Measurements from ENCODE around the gene CORIN.
"Not testable (repeated sequence)": the region's sequence is repeated elsewhere in the genome, so short reads cannot be mapped to it uniquely, and the experiment has no call there.

CORIN gene

GRCh38 chr4:47720787-47721186 lies 117.1 kb downstream of the CORIN start:
- no peak for DNase-seq

- peak; percentile 46 for DNase-seq
These were observed 118.3 kb downstream of the CORIN start for GRCh38 chr4:47719576-47719975.

GRCh38 chr4:47718696-47719095 lies 119.2 kb downstream of the CORIN start:
- peak; percentile 55 for DNase-seq

DNA sequence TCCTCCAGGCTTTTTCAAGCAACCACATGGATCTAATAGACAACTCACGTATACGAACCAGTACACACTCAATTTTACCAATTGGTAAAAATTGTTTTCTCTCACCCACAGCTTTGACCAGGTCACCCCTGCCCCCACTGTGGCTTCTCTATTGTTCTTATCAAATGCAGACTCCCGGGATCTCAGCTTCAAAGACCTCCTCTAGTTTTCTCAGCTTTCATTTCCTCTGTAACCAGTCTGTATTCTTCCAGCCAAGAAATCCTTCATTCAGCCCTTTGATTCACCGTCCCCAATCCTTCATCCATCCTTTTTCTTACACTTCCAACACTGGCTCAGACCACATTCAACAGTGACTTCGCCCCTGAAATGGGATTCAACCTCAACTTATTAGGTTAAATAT lies 120.7 kb downstream of the CORIN start:
- DNase-seq, result no peak

DNA sequence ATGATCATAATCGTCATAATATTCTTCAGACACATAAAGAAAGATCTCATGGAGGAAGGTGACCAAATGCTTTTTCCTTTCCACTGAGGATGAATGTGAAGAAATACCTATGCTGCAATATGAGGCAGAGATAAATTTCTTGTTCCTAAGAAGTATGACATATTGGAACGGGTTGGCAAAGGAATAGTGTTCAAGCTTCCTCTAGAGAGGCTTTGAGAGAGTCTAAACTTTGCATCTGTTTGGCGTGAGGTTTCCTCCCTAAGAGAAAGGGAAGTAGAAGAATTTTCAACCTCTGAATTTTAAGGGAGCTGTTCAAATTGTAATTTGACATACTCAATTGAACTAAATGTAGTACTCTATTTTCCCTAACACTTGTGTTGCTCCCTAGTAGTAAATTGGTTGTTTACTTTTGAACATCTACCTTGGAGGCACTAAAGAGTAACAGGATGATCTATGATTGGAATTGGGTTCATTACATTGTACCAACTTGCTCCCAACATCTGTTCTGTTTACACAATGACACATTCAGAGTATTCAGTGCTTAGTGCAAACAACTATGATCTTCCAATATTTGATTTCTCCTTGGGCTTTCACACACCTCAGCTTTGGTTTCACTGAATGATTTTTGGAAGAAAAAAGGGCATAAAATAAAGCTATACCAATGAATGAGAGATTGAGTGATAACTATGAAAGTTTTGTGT lies 122.0 kb downstream of the CORIN start:
- no peak for DNase-seq

DNA sequence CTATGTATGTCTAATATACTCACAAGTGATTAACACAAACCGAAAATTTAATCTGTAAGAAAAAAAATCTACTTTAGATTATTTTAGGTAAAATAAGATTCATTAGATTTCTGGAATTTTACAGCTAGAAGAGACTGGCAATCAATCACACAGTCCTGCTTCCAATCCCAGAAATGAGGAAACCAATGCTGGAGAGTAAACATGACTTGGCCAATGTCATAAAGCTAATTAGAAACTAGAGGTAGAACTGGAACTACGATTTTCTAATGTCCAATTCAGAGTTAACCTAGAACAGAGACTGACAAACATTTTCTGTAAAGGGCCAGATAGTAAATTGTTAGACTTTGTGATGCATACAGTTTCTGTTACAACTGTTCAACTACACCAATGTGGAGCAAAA lies 123.6 kb downstream of the CORIN start:
- no peak for DNase-seq

- DNase-seq, result no peak
These were observed 124.6 kb downstream of the CORIN start for GRCh38 chr4:47713129-47713834.

DNA sequence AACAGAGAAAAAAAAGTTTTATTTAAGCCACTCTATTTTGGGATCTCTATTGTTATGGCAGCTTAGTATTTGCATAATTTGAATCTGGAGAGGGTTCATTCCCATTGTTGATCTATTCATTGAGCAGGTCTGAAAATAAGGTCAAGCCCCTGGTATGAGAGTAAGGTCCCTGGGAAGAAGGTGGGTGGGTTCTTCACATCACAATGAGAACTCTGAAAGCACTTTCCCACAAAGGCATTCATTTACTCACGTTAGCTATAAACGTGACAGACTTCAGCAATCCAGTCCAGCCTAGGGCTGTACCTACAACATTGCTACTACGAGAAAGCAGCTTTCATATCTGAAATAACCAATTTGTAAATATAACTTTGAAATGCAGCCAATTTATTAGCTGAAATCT lies 126.2 kb downstream of the CORIN start:
- no peak for DNase-seq

DNA sequence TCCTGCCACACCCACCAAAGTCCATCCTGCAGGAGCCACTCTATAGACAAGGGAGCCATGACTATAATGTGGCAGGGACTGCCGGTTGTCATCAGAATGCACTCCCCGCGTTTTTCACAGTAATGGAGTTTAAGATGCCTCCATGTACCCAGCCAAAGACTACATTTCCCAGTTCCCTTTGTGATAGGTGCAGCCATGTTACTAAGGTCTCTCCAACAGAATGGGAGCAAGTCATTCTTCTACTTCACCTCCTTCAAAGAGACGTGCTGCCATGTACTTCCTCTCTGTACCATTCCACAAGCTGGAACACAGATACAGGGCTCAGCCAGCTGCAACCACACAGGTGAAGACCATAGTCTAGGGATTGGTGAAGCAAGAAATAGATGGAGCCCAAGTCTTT lies 126.7 kb downstream of the CORIN start:
- DNase-seq, result no peak

DNA sequence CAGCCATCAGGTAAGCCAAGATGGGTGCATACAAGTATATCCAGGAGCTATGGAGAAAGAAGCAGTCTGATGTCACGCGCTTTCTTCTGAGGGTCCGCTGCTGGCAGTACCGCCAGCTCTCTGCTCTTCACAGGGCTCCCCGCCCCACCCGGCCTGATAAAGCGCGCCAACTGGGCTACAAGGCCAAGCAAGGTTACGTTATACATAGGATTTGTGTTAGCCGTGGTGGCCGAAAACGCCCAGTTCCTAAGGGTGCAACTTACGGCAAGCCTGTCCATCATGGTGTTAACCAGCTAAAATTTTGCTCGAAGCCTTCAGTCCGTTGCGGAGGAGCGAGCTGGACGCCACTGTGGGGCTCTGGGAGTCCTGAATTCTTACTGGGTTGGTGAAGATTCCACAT lies 131.5 kb downstream of the CORIN start:
- DNase-seq, result not testable (repeated sequence)

DNA sequence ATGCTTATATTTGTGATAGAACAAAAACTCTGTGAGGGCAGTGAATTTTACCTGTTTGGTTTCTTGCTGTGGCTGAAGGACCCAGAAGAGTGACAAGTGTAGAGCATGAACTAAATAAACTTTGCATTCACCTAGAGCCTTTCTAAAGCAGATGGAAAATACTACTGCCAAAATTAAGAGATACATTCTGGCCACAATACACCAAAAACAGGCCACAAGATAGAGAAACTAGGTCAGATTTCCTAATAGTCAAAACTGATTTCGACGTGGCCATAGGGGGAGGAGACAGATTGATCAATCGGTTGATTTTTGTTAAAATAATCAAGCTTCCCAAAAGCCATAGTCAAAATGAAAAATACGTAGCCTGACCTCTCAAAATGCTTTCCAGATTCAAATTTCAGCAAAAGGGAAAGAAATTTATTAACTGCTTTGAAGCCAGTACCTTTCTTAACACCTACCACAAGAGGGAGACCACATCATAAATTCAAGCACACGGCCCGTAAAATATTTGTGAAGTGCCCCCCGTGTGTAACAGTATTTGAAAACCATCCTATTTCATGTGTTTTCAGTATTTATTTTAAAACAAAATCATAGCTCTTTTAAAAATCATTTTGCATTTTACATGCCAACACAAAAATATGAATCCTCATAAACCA lies 132.4 kb downstream of the CORIN start:
- DNase-seq, result peak; percentile 57

DNA sequence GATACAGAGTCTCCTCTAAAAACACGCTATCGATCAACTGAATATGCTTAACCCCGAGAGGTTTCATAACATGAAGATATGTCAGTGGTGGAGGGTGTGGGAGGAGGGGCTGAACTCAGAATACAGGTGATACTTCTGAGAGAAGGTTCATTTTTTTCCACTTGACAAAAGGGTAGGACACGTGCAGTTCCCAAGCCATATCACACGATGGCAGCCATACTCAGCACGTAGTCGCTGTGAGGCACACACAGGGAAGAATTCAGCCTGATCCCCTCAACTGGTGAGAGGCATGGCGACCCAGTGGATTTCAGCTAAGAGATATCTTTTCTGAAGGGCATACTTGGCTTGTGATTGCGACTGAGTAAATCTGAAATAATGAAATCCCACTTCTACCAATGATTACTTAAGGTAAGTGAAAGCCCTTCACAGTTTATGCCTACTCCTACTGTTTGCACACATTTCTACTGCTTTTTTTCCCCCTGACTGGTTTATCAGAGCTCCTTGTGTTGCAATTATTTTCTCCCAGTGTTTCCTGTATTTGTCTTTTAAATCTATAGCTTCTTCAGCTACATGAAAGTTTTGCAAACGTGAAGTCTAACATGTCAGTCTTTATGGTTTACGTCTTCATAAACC lies 133.1 kb downstream of the CORIN start:
- DNase-seq, result peak; percentile 71

DNA sequence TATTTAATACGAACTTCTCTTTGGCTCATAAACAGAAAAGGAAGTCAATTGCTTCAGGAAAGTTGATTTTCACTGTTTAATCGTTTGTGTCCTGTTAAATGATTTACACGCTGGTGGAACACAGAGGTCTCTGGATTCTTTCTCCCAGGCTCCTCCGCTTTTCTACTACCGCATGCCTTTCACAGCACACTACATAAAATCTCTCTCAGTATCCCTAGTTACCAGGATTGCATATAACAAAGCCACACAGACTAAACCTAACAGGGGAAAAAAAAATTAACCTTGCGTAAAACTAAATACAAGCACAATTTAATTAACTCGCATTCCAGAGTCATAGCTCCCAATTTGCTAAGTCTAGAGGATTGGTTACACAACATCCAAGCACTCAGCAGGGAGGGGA lies 133.9 kb downstream of the CORIN start:
- no peak for DNase-seq

GRCh38 chr4:47703008-47703407 lies 134.9 kb downstream of the CORIN start:
- DNase-seq, result no peak

GRCh38 chr4:47701286-47701685 lies 136.6 kb downstream of the CORIN start:
- no peak for DNase-seq

- no peak for DNase-seq
These were observed 139.0 kb downstream of the CORIN start for GRCh38 chr4:47698837-47699236.

DNA sequence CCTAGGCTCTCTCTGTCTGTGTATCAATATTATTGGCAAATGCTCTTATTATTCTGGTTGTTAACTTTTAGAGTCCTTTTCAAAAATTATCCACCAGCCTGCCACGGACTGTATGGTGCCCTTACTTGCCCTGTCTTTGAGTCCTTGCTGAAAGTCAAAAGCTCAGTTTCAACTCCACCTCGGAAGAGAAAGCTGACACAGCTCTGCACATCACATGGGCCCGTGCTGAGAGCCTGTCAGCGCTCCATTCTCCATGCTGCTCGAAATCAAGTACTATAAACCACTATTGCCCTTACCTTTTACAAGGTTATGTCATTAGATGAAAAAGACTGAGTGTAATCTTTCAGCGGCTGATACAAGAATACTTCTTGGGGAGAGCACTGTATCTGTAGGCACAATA lies 141.0 kb downstream of the CORIN start:
- no peak for DNase-seq

DNA sequence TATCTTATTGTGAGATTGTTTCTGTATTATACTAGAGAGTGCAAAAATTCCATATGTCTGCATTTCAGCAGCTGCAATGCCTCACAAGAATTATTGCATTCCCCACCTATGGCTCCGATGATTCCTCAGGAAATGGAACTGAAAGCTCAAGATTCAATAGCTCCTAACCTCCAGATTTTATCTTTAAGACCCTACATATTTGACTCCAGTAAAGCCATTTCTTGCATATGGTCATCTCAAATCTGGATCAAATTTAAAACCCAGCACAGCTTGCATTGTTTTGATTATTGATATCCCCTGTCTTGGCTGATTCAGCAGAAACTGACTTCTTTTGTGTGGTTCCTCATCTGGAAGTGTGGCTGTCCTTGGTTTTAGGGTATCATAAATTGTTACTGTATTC lies 142.6 kb downstream of the CORIN start:
- no peak for DNase-seq

DNA sequence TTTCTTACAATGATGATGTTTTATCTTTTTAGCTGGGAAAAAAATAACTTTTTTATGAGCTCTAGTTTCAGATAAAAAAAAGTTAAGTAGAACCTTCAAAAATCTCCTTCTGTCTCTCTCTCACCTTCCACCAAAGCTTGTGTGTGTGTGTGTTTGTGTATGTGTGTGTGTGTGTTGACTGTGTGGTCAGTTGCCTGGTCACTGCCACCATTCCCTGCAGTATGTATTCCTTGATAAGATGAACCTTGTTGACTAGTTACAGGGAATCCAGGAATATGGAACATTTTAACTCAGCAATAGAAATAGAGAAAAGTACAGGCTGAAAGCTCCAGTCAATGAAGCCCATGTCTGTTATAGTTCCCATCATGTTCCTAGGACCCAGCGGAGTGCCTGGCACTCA lies 143.5 kb downstream of the CORIN start:
- no peak for DNase-seq

DNA sequence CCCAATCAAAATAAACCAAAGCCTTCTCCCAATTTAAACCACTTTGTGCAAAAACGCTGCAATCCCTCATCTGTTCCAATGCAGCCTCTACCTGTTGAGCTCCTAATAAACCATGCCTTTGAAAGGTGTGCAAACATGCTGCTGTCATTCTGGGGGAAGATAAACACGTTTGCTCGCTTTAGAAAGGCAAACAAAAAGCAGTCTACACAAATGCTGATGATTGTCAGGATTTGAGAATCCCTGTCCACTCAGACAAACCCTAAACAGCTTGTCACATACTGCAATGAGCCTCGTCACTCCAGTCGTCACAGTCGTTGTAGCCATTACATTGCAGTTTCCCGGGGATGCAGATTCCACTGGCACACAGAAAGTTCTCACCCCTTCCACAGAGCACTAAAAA lies 145.2 kb downstream of the CORIN start:
- no peak for DNase-seq

- not testable (repeated sequence) for DNase-seq
These were observed 146.0 kb downstream of the CORIN start for GRCh38 chr4:47691757-47692383.

- DNase-seq, result peak; percentile 30
These were observed 147.3 kb downstream of the CORIN start for GRCh38 chr4:47690611-47691010.

DNA sequence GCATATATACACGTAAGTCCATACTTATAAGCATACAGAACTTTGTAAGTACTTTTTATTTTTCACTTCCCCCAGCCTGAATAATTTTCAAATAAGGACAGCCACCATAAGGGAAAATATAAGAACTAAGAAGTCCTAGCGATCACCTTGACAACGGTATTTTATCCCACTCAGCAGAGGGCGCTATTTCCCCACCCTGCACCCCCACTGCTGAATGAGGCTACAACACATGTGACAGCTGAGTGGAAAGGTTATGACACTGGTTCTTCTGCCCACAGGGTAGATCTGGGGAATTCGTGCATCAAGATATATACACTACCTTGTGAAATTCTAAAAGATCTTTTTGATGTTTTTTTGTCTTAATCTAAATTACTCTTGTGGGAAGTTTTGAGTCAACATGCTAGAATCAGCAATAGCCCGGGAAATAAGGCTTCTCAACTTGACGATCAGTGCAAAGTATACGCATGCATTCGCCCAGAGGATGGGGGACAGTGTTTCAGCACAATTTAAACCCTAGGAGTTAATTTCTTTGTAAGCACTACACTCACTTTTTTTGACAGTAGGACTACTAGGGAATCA lies 151.5 kb downstream of the CORIN start:
- DNase-seq, result peak; percentile 46

All from fibroblast of skin of scalp (primary cell).